ENCODE results near the gene APOB. TPM values are rescaled to one million over a fixed set of nuclear protein-coding genes. Genes with fewer than 3 reads are reported as not detected.

The APOB gene
- total RNA-seq, 1 experiment from 2014 or later, result 234 TPM

DNA sequence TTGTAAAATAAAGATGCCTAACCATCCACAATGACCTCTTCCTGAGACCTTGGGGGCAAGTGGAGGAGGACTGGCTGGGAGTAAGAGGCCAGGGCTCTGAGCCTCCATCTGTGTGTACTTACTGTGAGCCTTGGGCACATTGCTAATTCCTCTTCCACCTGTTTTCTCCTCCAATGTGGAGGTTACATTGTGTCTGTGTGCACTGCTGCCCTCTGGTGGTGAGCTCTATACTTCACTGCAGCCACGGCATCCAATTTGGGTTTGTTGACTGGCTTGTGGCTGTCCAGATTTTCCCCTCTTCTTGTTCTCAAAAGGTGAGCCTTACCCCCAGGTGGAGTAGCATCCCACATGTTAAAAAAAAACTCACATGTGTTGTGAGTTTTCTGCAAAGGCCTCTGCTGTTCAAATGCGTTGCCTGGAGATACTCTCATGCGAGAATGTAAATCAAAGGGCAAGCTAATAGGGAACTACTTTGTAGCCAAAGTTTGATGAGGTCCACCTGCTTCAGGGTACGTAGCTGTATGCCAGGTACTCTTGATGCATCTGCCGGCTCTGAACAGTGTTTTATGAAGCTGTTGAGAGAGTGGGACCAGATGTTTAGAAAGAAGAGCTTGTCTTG is 80.8 kb downstream of the APOB start:
- no peaks in the 10 kb centered on the region for H3K36me3 Mint-ChIP-seq (ENCODE audit: insufficient read depth, unreplicated experiment)
- TF ChIP-seq, protein P1, sequence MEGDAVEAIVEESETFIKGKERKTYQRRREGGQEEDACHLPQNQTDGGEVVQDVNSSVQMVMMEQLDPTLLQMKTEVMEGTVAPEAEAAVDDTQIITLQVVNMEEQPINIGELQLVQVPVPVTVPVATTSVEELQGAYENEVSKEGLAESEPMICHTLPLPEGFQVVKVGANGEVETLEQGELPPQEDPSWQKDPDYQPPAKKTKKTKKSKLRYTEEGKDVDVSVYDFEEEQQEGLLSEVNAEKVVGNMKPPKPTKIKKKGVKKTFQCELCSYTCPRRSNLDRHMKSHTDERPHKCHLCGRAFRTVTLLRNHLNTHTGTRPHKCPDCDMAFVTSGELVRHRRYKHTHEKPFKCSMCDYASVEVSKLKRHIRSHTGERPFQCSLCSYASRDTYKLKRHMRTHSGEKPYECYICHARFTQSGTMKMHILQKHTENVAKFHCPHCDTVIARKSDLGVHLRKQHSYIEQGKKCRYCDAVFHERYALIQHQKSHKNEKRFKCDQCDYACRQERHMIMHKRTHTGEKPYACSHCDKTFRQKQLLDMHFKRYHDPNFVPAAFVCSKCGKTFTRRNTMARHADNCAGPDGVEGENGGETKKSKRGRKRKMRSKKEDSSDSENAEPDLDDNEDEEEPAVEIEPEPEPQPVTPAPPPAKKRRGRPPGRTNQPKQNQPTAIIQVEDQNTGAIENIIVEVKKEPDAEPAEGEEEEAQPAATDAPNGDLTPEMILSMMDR (IDR thresholded peaks at IDR 0.05; ENCODE audit: insufficient read depth in 1 of 2, low read depth in 1 of 2, low read length in 1 of 2, severe bottlenecking in 1 of 2, unreplicated experiment in 1 of 2), result peak; percentile 83 to 90
- H3K4me1 Mint-ChIP-seq (ENCODE audit: low read depth, unreplicated experiment), result no peaks in the 10 kb centered on the region
- H3K4me3 ChIP-seq (ENCODE audit: low read depth, low read length), result no peak overlapping the region
- CTCF ChIA-PET, result interaction anchor here (0.5 to 2.9 kb wide), 18 partner anchors 12 to 511 kb away, joined by 3 to 41 read pairs (median 4); partner anchors contain the start of genes GDF7 and LDAH
- no peaks in the 10 kb centered on the region for H3K4me1 ChIP-seq
- no peaks in the 10 kb centered on the region for H3K36me3 ChIP-seq (ENCODE audit: control insufficient read depth, insufficient read depth, low read length)
- no peak overlapping the region for H3K27ac Mint-ChIP-seq (ENCODE audit: unreplicated experiment)
- no peaks in the 10 kb centered on the region for H3K9me3 Mint-ChIP-seq (ENCODE audit: unreplicated experiment)
- no peak overlapping the region for H3K4me3 Mint-ChIP-seq (ENCODE audit: unreplicated experiment)
- no peaks in the 10 kb centered on the region; the same call in 1 of the 2 replicates for H3K27me3 ChIP-seq (replicated peaks; ENCODE audit: control insufficient read depth, insufficient read depth, low read length)
- intact Hi-C loops (cut with micrococcal nuclease; ENCODE audit: unreplicated experiment), result loop anchor here (1.0 to 2.0 kb wide), 6 partner anchors 155 to 302 kb away; no protein-coding TSS in a partner anchor
- H3K27me3 Mint-ChIP-seq (ENCODE audit: insufficient read depth, unreplicated experiment), result peaks cover 5% of the 10 kb centered on the region
- DNase-seq, result peak; percentile 73 to 80
- BruUV-seq (replicated peaks), result no TSS peak
- H3K9me3 ChIP-seq, result no peaks in the 10 kb centered on the region
- POLR2A ChIA-PET, result interaction anchor here (0.6 kb wide), 1 partner anchor 42 kb away, joined by 3 read pairs; no protein-coding TSS in a partner anchor

DNA sequence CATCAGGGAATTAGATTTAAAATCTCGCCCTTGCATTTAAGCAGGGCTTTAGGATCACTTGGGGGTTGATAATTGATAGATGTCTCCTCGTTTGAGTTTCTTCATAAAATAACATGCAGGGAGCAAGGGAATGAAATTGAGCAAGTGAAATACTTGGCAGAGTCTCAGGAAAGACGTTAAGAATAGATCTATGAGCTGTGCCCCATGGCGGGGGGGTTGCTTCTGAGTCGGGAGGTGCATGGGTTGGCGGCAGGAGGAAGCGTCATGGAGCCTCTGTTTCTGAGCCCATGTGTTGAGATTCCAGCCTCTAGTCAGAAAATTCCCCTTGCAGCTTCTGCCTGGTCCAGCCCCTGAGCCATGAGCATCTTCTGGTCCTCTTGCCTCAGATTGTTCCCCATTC is 82.0 kb downstream of the APOB start:
- intact Hi-C loops (cut with micrococcal nuclease; ENCODE audit: unreplicated experiment), result loop anchor here (2.0 kb wide), 1 partner anchor 233 kb away; no protein-coding TSS in a partner anchor
- TF ChIP-seq, protein P1 (IDR thresholded peaks at IDR 0.05; ENCODE audit: insufficient read depth in 1 of 2, low read depth in 1 of 2, low read length in 1 of 2, severe bottlenecking in 1 of 2, unreplicated experiment in 1 of 2), result no peak
- DNase-seq, result no peak
- Histone ChIP-seq H3K9me3 (no peaks in the 10 kb centered on the region), H3K4me3 (ENCODE audit: low read depth, low read length) (no peak overlapping the region), H3K4me1 (no peaks in the 10 kb centered on the region), H3K27me3 (replicated peaks; ENCODE audit: control insufficient read depth, insufficient read depth, low read length) (no peaks in the 10 kb centered on the region; the same call in 1 of the 2 replicates), H3K36me3 (ENCODE audit: control insufficient read depth, insufficient read depth, low read length) (no peaks in the 10 kb centered on the region)
- Mint-ChIP-seq H3K27me3 (ENCODE audit: insufficient read depth, unreplicated experiment) (peaks cover 5% of the 10 kb centered on the region), H3K9me3 (ENCODE audit: unreplicated experiment) (no peaks in the 10 kb centered on the region), H3K27ac (ENCODE audit: unreplicated experiment) (no peak overlapping the region), H3K4me1 (ENCODE audit: low read depth, unreplicated experiment) (no peaks in the 10 kb centered on the region), H3K4me3 (ENCODE audit: unreplicated experiment) (no peak overlapping the region), H3K36me3 (ENCODE audit: insufficient read depth, unreplicated experiment) (no peaks in the 10 kb centered on the region)
- POLR2A ChIA-PET, result no interaction called here
- CTCF ChIA-PET, result interaction anchor here (1.2 kb wide), 1 partner anchor 285 kb away, joined by 5 read pairs; no protein-coding TSS in a partner anchor
- BruUV-seq (replicated peaks), result no TSS peak

DNA sequence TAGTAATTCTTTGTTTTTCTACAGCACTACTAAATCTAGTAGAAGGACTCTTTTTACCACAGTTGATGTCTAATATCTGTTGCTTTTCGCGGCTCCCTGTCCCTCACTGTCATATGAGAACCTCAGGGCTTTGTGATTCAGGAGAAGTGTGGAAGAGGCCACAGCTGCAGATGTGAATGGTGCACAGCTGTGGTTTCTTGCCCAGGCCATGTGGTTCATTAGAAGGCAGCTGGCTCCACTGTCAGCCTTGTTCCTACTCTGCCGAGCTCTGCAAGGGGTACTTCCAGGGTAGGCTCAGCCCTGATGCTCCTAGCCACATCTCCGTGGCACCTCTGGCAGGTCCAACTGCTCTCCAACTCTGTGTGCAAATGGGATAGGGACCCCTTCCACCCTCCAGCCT is 83.9 kb downstream of the APOB start:
- Histone ChIP-seq H3K27me3 (replicated peaks; ENCODE audit: control insufficient read depth, insufficient read depth, low read length) (no peaks in the 10 kb centered on the region), H3K4me3 (ENCODE audit: low read depth, low read length) (no peak overlapping the region), H3K4me1 (0 out of 2 replicates have a peak, but pooled peaks cover 5% of the 10 kb centered on the region), H3K36me3 (ENCODE audit: control insufficient read depth, insufficient read depth, low read length) (no peaks in the 10 kb centered on the region), H3K9me3 (no peaks in the 10 kb centered on the region)
- peaks cover 3% of the 10 kb centered on the region for H3K27me3 Mint-ChIP-seq (ENCODE audit: insufficient read depth, unreplicated experiment)
- H3K27ac Mint-ChIP-seq (ENCODE audit: unreplicated experiment), result no peak overlapping the region
- no peak overlapping the region for H3K4me3 Mint-ChIP-seq (ENCODE audit: unreplicated experiment)
- BruUV-seq (replicated peaks), result no TSS peak
- DNase-seq, result no peak
- ChIA-PET CTCF (interaction anchor here (1.0 to 1.5 kb wide), 2 partner anchors 285 to 299 kb away, joined by 3 to 6 read pairs; no protein-coding TSS in a partner anchor), POLR2A (no interaction called here)
- TF ChIP-seq, protein P1 (IDR thresholded peaks at IDR 0.05; ENCODE audit: insufficient read depth in 1 of 2, low read depth in 1 of 2, low read length in 1 of 2, severe bottlenecking in 1 of 2, unreplicated experiment in 1 of 2), result no peak
- intact Hi-C loops (cut with micrococcal nuclease; ENCODE audit: unreplicated experiment), result no loop called here
- no peaks in the 10 kb centered on the region for H3K4me1 Mint-ChIP-seq (ENCODE audit: low read depth, unreplicated experiment)
- no peaks in the 10 kb centered on the region for H3K36me3 Mint-ChIP-seq (ENCODE audit: insufficient read depth, unreplicated experiment)
- H3K9me3 Mint-ChIP-seq (ENCODE audit: unreplicated experiment), result no peaks in the 10 kb centered on the region

Measured in Caco-2 (cell line).